ENCODE data around the gene CLEC3A.
"Not testable (repeated sequence)": the region's sequence is repeated elsewhere in the genome, so short reads cannot be mapped to it uniquely, and the experiment has no call there.

Gene CLEC3A

GRCh38 chr16:78034530-78034929, 12.2 kb downstream of the CLEC3A start:
- no peak for DNase-seq (ENCODE audit: low read depth)

GRCh38 chr16:78035012-78035411, 12.7 kb downstream of the CLEC3A start:
- no peak for DNase-seq (ENCODE audit: low read depth)

DNA sequence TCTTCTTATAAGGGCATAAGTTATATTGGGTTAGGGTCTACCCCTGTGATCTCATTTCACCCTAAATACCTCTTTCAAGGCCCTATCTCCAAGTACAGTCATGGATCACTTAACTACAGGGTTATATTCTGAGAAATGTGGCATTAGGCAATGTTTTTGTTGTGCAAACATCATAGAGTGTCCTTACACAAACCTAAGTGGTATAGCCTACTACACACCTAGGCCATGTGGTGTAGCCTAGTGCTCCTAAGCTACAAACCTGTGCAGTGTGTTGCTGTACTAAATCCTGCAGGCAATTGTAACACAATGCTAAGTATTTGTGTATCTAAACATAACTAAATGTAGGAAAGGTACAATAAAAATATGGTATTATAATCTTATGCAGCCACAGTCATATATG, 18.0 kb downstream of the CLEC3A start:
- DNase-seq (ENCODE audit: low read depth): no peak

GRCh38 chr16:78045865-78046581, 23.7 kb downstream of the CLEC3A start:
- no peak for DNase-seq (ENCODE audit: low read depth)

DNA sequence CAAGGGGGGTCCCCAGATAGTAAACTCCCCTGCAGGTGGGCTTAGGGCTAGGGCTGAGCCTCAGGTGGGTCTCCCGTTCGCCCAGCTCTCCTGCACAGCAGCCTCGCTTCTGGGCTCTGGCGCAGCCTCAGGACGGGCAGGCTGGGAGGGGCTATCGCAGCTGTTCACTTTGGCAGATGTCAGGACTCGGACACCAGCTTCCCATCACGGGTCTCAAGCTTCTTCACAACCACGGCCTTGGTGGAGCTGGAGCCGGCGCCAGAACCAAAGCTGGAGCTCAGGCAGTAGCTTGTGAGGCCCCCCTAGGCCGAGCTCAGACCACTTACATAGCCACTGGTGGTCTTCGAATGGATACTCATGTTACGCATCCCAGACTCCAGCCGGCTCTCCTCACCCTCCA, 26.0 kb downstream of the CLEC3A start:
- no peak for DNase-seq (ENCODE audit: low read depth)

DNA sequence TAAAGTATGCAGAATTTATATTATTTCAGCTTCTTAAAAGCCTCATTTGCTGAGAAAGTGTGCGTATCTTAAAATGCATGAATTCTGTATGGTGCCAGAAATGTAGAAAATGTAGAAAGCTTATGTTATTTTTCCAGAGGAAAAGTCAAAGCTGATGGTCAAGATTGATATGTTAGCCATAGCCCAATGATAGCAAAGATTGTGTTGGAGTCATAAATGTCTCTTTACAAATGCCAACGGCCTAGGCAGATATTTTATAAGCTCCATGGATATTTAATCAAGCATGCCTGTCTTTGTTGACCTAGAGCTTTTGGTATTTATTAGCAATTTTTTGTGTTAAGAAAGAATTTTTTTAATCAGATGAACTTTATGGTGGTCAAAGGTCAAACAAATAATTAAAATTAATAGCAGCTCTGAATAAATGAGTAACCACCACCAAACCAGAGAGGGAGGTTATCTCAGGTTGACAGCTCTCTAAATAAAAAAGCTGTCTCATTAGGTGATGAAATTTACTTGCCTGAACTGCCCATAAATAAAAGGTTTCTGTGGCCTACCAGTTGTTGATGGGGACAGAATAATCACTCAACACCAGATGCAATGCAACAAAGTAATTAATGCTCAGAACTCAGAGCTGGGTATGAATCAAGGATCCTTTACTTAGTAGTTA, 28.5 kb downstream of the CLEC3A start:
- DNase-seq (ENCODE audit: low read depth): no peak

DNA sequence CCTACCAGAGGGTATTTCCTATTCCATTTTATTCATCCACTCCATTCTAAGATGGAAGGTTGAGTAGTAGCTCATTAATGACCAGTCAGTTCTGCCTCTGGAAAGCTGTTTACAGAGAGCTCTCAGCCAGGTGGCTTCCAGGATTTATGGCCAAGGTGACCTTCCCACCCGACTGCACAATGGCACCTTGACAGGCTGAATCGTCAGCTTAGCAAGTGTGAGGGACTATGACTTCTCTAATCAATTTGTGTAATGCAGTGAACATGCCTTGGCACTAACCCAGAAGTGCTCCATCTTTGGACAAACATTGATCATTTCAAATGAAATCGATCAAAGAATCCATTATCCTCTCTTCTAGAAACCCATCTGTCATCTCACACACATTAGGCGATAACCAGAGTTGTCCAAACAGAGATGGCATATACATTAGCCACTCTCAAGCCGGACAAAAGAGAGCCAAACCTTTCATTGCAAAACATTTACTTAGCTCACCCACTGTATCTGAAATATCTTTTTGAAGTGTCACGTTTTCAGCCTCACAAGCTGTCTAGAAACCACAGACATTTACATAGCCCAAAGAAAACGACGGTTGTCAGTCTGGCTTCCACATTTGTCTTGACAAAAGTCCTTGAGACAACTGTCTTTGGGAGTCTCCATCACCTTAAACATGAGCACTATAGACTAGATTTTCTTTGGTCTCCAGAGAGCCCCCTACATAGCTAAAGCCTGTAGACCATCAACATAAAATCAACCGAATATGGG, 35.6 kb downstream of the CLEC3A start:
- DNase-seq (ENCODE audit: low read depth): no peak

- DNase-seq (ENCODE audit: low read depth): not testable (repeated sequence)
These were observed 37.5 kb downstream of the CLEC3A start for GRCh38 chr16:78059806-78060205.

DNA sequence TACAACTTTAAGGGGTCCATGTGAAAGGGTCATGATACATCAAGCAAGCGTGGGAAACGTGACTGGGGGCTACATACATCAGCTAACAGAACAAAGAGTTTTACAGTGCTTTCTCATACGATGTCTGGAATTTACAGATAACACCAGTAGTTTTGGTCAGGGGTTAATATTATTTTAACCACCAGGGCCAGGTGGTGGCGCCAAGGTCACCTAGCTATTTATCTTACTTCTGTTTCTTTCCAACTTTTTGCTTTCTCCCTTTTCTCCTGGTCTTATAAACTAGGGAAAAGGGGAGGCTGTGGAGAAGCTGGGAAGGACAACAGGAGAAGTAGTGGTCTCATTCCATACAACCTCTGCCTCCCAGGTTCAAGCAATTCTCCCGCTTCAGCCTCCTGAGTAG, 37.9 kb downstream of the CLEC3A start:
- no peak for DNase-seq (ENCODE audit: low read depth)

GRCh38 chr16:78060809-78061208, 38.5 kb downstream of the CLEC3A start:
- DNase-seq (ENCODE audit: low read depth): no peak

DNA sequence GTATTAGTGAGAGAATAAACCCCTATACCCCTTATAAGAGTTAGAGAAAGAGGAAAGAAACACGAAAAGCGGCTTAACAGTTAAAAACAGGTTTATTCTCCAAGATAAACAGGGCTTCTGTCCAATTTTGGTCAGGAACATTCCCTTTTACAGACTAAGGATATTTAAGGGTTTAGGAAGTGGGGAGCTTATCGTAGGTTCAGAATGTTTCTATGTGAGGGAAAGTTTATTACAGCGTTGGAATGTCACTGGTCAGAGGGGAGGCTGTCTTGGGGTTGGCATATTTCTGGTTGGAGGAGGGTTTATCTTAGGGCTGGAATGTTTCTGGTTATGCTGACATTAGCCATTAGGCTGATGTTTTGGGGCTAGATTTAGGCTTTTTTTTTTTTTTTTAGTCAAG, 43.0 kb downstream of the CLEC3A start:
- DNase-seq (ENCODE audit: low read depth): no peak

DNA sequence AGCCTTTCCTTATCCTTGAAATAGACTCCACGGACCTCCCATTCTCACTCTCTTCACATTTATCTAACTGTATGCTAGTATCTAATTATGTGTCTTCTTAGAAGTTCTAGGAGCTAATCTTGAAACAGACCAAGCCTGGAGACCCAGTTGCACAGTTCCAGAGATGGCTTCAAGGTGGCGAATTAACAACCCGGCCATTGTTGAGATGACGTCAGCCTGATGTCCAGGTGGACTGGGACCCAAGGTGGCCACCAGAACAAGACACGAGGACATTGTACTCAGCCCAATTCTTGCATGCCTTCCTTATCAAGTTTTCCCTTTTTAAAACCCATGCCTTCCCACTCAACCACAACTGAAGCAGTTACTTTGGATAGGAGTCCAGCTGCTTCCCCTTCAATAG, 47.6 kb downstream of the CLEC3A start:
- no peak for DNase-seq (ENCODE audit: low read depth)

DNA sequence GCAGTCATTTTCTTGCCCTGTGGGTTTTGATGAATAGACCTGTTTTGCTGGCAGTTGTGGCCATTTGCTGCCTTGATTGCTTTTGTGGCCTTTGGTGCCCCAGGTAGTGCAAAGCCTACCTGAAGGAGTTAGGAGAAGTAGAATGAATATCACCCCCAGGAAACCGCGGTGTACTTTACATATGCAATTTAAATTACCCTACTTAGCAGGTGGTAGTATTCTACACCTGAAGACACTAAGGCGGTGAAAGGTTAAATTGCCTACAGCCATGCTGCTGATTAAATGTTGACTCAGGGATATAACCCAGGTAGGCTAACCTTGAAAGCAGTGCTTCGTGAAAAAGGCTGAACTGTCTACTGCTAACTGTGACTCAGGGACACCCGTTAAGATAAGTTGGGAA, 49.9 kb downstream of the CLEC3A start:
- no peak for DNase-seq (ENCODE audit: low read depth)

DNA sequence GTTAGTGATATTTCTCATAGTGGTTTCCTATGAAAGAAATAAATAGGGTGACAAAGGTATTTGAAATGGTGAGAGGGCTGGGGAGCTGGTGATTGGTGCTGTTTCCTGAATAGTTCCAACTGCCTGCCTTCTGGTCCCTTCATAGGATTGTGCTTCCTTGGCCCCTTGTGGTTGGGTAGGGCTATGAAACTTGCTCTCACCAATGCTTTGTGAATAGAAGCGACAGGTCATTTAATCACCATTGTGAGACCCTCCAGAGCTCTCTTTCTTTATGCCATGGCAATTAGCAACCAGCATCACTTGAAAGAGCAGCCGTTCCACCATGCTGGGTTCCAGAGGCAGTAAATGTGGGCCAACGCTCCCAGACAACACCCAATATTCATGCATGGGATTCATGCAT, 53.5 kb downstream of the CLEC3A start:
- DNase-seq (ENCODE audit: low read depth): no peak

DNA sequence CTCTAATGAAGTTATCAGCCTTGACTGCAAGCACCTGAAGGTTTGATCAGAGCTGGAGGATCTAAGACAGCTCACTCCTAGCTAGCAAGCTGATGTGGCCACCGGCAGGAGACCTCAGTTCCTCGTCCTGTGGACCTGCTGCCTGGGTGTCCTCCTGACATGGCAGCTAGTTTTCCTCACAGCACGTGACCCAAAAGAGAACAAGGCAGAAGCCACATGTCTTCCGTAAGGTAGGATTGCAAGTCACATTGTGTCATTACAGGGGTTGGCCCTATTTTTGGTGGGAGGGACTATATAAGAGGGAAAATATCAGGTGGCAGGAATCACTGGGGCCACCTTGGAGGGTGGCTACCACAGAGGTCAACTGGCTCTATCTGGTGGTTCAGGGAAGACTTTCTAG, 59.0 kb downstream of the CLEC3A start:
- DNase-seq (ENCODE audit: low read depth): no peak
